ENCODE results near the gene TCF19.

The TCF19 gene

DNA sequence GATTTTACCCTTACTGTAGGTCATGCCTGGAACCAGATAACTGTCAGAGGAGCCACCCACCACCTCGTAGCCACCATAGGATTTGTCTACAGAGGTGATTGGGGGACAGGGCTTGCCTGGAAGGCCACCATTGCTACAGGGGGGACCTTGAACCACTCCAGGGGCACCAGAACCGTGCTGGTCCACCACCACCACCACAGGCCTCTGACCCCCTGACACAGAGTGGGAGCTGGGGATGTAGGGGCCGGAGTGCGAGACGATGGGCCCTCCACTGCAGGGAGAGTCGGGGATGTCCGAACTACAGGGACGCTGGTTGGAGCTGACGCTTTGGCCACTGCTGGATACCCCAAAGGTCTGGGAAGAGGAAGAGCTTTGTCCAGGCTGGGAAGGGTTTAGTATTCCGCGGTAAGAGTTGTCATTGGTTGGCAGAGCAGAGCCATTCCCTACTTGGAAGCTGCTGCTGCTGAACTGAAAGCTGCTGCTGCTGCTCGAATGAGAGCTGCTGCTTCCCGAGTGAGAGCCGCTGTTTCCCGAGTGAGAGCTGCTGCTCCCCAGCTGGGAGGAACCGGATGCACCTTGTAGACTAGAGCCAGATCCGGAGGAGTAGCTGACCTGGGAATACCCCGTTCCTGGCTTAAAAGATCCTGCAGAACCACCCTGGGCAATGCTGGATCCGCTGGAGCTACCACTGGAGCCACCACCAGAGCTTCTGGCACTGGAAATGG lies 41.6 kb upstream of the TCF19 start:
- no peak for TF ChIP-seq PAX5 (IDR thresholded peaks at IDR 0.05; ENCODE audit: insufficient read depth, low read length, severe bottlenecking)
- no peak for TF ChIP-seq POU2F2 (IDR thresholded peaks at IDR 0.05; ENCODE audit: low read depth, low read length)
- no peak for TF ChIP-seq TAF1 (IDR thresholded peaks at IDR 0.05; ENCODE audit: low read depth, low read length)
- no peak for TF ChIP-seq POLR2AphosphoS5 (IDR thresholded peaks at IDR 0.05; ENCODE audit: low read depth, low read length)
- TF ChIP-seq POLR2A (IDR thresholded peaks at IDR 0.05; ENCODE audit: low read depth, low read length), result no peak
- TF ChIP-seq SPI1 (IDR thresholded peaks at IDR 0.05; ENCODE audit: low read depth, low read length), result no peak
- no peak for DNase-seq (ENCODE audit: insufficient read length, low spot score)
- FAIRE-seq, result no peak

DNA sequence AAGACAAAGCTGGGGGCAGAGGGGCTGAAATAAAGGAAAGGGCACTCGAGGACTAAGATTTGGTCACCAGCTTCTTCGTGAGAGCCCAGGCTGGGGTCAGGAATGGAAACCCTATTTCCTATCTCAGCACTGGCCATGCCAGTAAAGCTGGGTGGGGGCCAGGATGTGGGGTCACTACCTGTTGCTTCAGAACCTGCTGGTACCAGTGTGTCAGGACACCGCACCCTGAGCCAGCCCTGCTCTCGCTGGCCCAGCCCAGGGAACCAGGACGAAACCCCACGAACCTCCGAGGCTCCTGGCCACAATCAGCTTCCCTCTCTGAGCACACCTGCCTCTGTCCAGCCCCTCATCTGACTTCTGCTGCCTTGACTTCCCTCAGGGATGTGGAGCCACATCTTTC lies 40.2 kb upstream of the TCF19 start:
- TF ChIP-seq PAX5 (IDR thresholded peaks at IDR 0.05; ENCODE audit: insufficient read depth, low read length, severe bottlenecking) (no peak), SPI1 (IDR thresholded peaks at IDR 0.05; ENCODE audit: low read depth, low read length) (no peak), POU2F2 (IDR thresholded peaks at IDR 0.05; ENCODE audit: low read depth, low read length) (no peak), POLR2A (IDR thresholded peaks at IDR 0.05; ENCODE audit: low read depth, low read length) (no peak), TAF1 (IDR thresholded peaks at IDR 0.05; ENCODE audit: low read depth, low read length) (no peak)
- FAIRE-seq, result no peak

DNA sequence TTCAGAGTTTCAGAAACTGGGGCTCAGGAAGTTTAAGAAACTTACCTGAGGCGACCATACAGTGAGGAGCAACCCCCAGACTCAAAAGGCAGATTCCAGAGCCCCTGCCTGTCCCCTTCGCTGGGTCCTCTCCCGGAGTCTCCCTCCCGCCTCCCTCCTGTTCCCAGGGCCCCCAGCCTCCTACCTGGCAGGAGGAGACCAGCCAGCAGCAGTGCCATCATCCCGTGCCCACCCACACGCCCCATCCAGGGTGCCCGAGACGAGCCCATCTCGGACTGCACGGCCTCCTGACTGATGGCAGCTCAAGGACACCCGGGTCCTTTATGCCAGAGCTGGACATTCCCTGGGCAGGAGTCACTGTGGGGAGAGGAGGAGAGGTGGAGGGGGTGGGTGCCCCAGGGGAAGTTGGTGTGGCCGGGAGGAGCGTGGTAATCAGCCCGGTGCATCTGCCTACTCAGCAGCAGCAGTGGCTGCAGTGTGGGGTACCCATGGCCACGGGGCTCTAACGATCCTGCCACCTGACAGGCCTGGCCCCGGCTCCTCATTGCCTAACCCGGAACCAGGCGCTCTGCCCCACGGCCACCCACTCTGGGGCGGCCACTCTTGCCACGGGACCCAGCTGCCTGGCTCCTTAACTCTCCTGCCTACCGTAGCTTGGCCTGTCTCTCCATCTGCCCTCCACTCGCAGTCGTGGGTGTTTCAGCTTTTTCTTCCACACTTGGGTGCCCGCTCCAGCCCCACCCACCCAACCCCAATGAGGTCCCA lies 38.1 kb upstream of the TCF19 start, which contains the start of gene CDSN:
Gene CDSN, minus strand, starts transcription at position 296 of the 765 bp plus-strand sequence. Its CDS starts 27 bp downstream, at position 269.
- TF ChIP-seq TAF1 (IDR thresholded peaks at IDR 0.05; ENCODE audit: low read depth, low read length), result no peak
- TF ChIP-seq POLR2AphosphoS5 (IDR thresholded peaks at IDR 0.05; ENCODE audit: low read depth, low read length), result no peak
- no peak for DNase-seq (ENCODE audit: insufficient read length, low spot score)
- FAIRE-seq, result no peak

More for the DNA sequence above, 40.2 kb upstream of the TCF19 start:
- no peak for DNase-seq (ENCODE audit: insufficient read length, low spot score)

DNA sequence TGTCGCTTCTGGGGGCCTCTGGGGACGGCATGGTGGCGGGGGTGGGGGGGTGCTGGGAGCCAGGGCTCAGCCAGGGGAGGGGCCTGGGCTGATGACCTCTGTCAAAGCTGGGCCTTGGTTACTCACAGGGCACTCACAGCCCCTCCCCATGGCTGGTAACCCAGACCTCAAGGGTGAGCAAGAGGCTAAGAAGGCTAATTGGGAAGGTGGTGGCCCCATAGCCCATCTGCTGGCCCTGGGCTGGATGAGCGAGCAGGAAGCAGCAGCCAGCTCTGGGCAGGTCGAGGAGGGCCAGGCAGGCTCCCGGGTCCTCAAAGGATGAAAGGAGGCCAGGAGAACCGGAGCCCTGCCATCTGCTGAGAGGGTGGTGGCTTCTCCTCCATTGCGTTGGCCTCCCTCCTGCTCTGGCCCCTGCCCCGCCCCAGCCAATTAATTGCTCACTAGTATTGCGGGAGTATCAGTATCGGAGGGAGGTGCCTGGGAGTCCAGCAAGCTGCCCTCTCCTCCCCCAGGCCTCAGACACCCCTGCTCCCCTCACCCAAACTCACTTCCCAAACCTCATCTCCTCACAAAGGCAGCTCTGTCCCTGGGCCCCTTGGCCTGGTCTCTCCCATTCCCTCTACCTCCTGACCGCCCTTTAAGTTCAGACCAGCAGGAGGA lies 37.1 kb upstream of the TCF19 start:
- no peak for DNase-seq (ENCODE audit: insufficient read length, low spot score)

DNA sequence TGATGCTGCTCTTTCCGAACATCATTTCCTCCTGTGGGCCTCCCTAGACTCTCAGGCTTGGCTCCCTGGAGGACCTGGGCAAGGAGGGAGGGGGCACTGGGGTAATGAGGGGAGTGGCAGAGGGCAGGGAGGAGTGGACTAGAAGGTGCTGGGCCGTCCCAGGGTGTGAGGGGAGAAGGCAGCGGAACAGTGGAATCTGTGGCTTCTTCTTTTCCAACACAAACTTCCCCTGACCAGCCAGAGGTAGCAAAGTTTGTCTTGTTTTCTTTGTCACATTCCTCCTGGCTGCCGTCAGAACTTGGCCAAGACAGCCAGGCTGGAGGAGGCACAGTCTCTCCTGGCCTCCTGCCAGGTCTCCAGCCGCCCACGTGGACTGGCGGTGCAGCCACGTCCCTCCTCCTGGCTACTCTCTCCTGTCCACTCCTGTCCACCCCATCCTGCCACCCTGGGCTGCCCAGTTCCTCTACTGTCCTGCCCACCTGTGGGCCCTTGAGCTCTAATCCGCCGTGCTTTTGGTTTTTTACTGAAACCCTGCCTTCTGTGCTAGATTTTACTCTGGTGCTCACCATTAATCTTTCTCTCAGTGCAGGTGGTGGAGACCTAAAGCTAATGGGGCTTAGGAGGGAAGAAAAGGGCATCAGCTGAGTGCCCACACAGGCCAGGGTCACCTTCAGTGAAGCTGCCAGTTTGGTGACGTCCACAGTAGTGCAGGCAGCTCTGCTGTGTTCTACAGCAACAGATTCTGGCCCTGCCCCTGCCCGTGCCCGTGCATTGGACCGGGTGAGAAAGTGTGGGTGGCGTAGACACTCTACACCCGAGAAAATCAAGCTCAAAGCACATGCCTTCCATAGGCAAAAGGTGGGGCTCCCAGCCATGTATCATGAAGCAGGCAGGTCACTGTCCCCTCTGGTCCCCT lies 35.3 kb upstream of the TCF19 start:
- no peak for DNase-seq (ENCODE audit: insufficient read length, low spot score)
- FAIRE-seq, result no peak
- TF ChIP-seq PAX5 (IDR thresholded peaks at IDR 0.05; ENCODE audit: insufficient read depth, low read length, severe bottlenecking), result no peak
- TF ChIP-seq POLR2A (IDR thresholded peaks at IDR 0.05; ENCODE audit: low read depth, low read length), result no peak

More for the DNA sequence above, 37.1 kb upstream of the TCF19 start:
- no peak for FAIRE-seq
- no peak for TF ChIP-seq PAX5 (IDR thresholded peaks at IDR 0.05; ENCODE audit: insufficient read depth, low read length, severe bottlenecking)
- TF ChIP-seq TAF1 (IDR thresholded peaks at IDR 0.05; ENCODE audit: low read depth, low read length), result no peak
- TF ChIP-seq SPI1 (IDR thresholded peaks at IDR 0.05; ENCODE audit: low read depth, low read length), result no peak
- TF ChIP-seq POU2F2 (IDR thresholded peaks at IDR 0.05; ENCODE audit: low read depth, low read length), result no peak
- no peak for TF ChIP-seq POLR2AphosphoS5 (IDR thresholded peaks at IDR 0.05; ENCODE audit: low read depth, low read length)
- no peak for TF ChIP-seq POLR2A (IDR thresholded peaks at IDR 0.05; ENCODE audit: low read depth, low read length)

DNA sequence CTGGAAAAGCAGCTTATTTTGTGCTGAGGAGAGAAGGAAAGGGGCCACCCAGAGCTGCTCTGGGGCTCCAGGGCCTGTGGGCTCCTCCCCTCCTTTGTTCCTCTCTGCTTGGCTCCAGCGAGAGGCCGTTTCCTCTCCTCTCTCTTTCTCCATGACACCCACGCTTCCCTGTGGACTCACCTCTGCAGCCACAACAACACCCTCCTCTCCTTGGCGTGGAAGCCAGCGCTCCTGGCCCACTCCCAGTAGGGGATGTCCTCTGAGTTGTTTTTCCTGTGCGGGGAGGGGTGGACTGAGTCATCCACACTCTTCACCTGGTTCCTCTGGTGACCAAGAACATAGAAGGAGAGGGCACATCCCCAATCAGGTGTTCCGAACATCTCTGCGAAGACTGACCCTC lies 33.2 kb upstream of the TCF19 start:
- FAIRE-seq (no peak), DNase-seq (ENCODE audit: insufficient read length, low spot score) (no peak)

DNA sequence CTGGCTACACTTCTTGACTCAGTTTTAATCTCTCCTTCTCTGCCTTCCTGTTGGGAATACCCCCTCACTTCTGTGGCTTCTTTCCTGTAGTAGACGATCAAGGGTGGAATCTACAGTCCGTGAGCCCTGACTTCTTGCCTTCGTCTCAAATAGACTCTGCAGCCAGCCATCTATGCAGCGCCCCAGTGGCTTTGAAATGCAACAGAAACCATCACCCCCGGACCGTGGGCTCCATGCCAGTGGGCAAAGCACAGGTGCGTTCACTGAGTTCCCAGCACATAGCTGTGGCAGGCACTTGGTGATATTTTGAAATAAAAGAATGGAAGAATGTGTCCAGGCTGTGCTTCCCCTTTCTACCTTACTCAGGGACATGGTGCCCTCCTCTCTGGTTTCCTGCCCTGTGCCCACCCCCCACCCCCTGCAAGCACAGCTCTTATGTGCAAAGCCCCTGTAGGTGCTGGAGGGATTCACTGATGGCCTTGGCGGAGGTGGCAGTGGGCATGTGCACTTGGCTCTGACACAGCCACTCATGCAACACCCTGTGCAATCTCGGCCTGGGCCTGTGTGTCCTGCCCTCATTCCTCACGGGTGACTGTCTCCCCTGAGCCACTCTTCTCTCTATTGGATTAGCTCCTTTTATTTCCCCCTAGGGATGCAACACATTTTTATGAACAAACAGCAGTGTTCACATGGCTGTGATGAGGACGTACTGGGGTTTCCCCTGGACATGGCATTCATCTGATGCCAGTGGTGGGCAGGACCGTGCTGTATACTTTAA lies 32.6 kb upstream of the TCF19 start:
- DNase-seq (ENCODE audit: insufficient read length, low spot score) (no peak), FAIRE-seq (no peak)
- no peak for TF ChIP-seq SPI1 (IDR thresholded peaks at IDR 0.05; ENCODE audit: low read depth, low read length)
- no peak for TF ChIP-seq PAX5 (IDR thresholded peaks at IDR 0.05; ENCODE audit: insufficient read depth, low read length, severe bottlenecking)
- no peak for TF ChIP-seq POU2F2 (IDR thresholded peaks at IDR 0.05; ENCODE audit: low read depth, low read length)
- no peak for TF ChIP-seq POLR2A (IDR thresholded peaks at IDR 0.05; ENCODE audit: low read depth, low read length)
- TF ChIP-seq POLR2AphosphoS5 (IDR thresholded peaks at IDR 0.05; ENCODE audit: low read depth, low read length), result no peak
- TF ChIP-seq TAF1 (IDR thresholded peaks at IDR 0.05; ENCODE audit: low read depth, low read length), result no peak

More for the DNA sequence above, 33.2 kb upstream of the TCF19 start:
- no peak for TF ChIP-seq POU2F2 (IDR thresholded peaks at IDR 0.05; ENCODE audit: low read depth, low read length)
- TF ChIP-seq POLR2A (IDR thresholded peaks at IDR 0.05; ENCODE audit: low read depth, low read length), result no peak
- no peak for TF ChIP-seq POLR2AphosphoS5 (IDR thresholded peaks at IDR 0.05; ENCODE audit: low read depth, low read length)
- no peak for TF ChIP-seq SPI1 (IDR thresholded peaks at IDR 0.05; ENCODE audit: low read depth, low read length)
- TF ChIP-seq PAX5 (IDR thresholded peaks at IDR 0.05; ENCODE audit: insufficient read depth, low read length, severe bottlenecking), result no peak
- TF ChIP-seq TAF1 (IDR thresholded peaks at IDR 0.05; ENCODE audit: low read depth, low read length), result no peak

DNA sequence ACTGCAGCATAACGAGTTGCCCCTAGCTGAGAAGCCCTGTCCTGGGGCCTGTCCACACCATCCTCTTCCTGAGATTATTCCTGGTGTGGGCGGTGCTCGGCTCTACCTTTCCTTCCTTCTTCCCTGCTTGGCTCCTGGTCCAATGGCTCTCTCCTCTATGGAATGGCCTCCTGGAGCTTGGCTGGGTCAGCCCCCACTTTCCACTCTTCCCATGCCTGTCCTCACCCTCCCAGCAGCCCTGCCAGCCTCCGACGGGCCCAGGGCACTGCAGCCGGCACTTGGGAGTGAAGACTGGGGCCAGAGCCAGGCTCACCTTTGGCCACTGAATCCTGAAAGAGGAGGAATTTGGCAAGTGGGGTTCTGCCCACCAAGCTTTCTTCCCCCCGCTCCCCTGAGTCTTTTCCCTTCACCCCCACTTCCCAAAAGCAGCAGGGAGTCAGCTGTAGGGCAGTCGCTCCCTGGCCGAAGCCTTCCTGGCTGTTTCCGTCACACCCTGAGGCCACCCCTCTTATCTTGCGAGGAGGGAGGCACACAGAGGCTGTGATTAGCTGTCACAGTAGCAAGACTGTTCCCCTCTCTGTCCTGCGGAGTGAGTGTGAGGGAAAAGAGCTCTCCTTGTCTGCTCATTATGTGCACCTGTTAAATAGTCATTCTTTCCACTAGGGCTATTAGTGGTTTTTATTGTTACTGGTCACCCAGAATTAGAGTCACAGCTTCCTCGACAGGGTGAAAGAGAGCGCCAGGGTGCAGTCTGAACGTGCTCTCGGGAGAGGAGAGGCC lies 31.8 kb upstream of the TCF19 start:
- TF ChIP-seq SPI1 (IDR thresholded peaks at IDR 0.05; ENCODE audit: low read depth, low read length) (no peak), POLR2A (IDR thresholded peaks at IDR 0.05; ENCODE audit: low read depth, low read length) (no peak), TAF1 (IDR thresholded peaks at IDR 0.05; ENCODE audit: low read depth, low read length) (no peak), POU2F2 (IDR thresholded peaks at IDR 0.05; ENCODE audit: low read depth, low read length) (no peak), POLR2AphosphoS5 (IDR thresholded peaks at IDR 0.05; ENCODE audit: low read depth, low read length) (no peak), PAX5 (IDR thresholded peaks at IDR 0.05; ENCODE audit: insufficient read depth, low read length, severe bottlenecking) (no peak)
- DNase-seq (ENCODE audit: insufficient read length, low spot score) (no peak), FAIRE-seq (no peak)

All from GM12891 (cell line).